HepG2 (cell line): Measurements from ENCODE around the gene CCDC192. TPM values are rescaled to one million over a fixed set of nuclear protein-coding genes. Genes with fewer than 3 reads are reported as not detected.

Experiments used
- ATAC-seq: fragments of 200-7000 bp; cut with Tn5 transposase; 3 replicates; pipeline ENCODE4 v1.9.1; 2020; ENCODE audit warnings: mild to moderate bottlenecking, moderate library complexity
- BruUV-seq: library from RNA; stranded (reverse); fragments of 400-500 nt; replicated peaks from 2 replicates; lab custom pipeline; 2021; lab: Mats Ljungman, UMichigan
- CTCF ChIA-PET: fragments of 300-600 bp; formaldehyde crosslinking; extraction: SDS; loops from one replicate; lab custom pipeline; 2021; ENCODE audit warnings: low total read pairs, inconsistent platforms, low intra/inter-chr PET ratio; lab: Yijun Ruan, JAX
- POLR2A ChIA-PET: fragments of 350-600 bp; sonication (Branson Sonifier 250); formaldehyde crosslinking; loops from one replicate; lab custom pipeline; 2020; ENCODE audit warnings: antibody characterized with exemption, inconsistent platforms; lab: Yijun Ruan, JAX
- DNase-seq: peaks from one replicate; pipeline ENCODE4 v3.0.0-alpha.2; 2015; ENCODE audit warnings: low spot score
- FAIRE-seq: peaks from 3 replicates; lab custom pipeline; 2011; peaks lifted over from hg19 to GRCh38; lab: Jason Lieb, UNC
- H2AFZ ChIP-seq: one replicate; pipeline ENCODE4 v1.6.1; 2011; ENCODE audit warnings: low read length, inconsistent platforms
- H3K27ac ChIP-seq: fragments of 300-600 bp; 3 replicates; pipeline ENCODE4 v1.8.0; 2011; ENCODE audit warnings: mixed run types, mild to moderate bottlenecking, mixed read lengths, low read length, inconsistent platforms; ENCODE audit not compliant: insufficient read depth; ENCODE audit errors: extremely low read length
- H3K27me3 ChIP-seq, 2 experiments: fragments of 200-600 bp in 1 of 2; 2 replicates in 1 of 2; 3 replicates in 1 of 2; pipeline versions ENCODE4 v1.6.0 to v1.8.0; 2011; ENCODE audit warnings: low read length in 2 of 2, mild to moderate bottlenecking in 2 of 2, moderate library complexity in 2 of 2, inconsistent platforms in 1 of 2; ENCODE audit not compliant: insufficient read depth in 2 of 2, control insufficient read depth in 1 of 2
- H3K36me3 ChIP-seq, 2 experiments: fragments of 200-600 bp in 1 of 2; replicated peaks in 1 of 2; 2 replicates in 1 of 2; 3 replicates in 1 of 2; pipeline versions ENCODE4 v1.5.1 to v1.8.0; 2011; ENCODE audit warnings: low read length in 2 of 2, inconsistent platforms in 1 of 2; ENCODE audit not compliant: insufficient read depth in 2 of 2, control insufficient read depth in 1 of 2
- H3K4me1 ChIP-seq: 2 replicates; pipeline ENCODE4 v1.5.1; 2012; ENCODE audit warnings: low read length, inconsistent platforms; ENCODE audit not compliant: insufficient read depth
- H3K4me2 ChIP-seq: 2 replicates; pipeline ENCODE4 v1.6.0; 2011; ENCODE audit warnings: low read depth, low read length, inconsistent platforms
- H3K4me3 ChIP-seq, 3 experiments: fragments of 200-600 bp in 1 of 3; sonication (generic), shearing (Covaris generic) in 1 of 3; replicated peaks in 1 of 3; 2 replicates each; pipeline ENCODE4 v1.5.1; 2011 to 2016; ENCODE audit warnings: low read length in 3 of 3, inconsistent platforms in 2 of 3, low read depth in 2 of 3, mild to moderate bottlenecking in 2 of 3, control low read depth in 1 of 3, mixed read lengths in 1 of 3; ENCODE audit not compliant: insufficient read depth in 1 of 3
- H3K79me2 ChIP-seq: one replicate; pipeline ENCODE4 v1.6.1; 2011; ENCODE audit warnings: low read length, inconsistent platforms; ENCODE audit not compliant: insufficient read depth
- H3K9ac ChIP-seq: 2 replicates; pipeline ENCODE4 v1.6.0; 2011; ENCODE audit warnings: mild to moderate bottlenecking, low read depth, low read length, inconsistent platforms; ENCODE audit not compliant: insufficient read depth
- H3K9me3 ChIP-seq: 2 replicates; pipeline ENCODE4 v1.5.1; 2012; ENCODE audit warnings: mild to moderate bottlenecking, low read length
- H4K20me1 ChIP-seq: 2 replicates; pipeline ENCODE4 v1.6.0; 2011; ENCODE audit warnings: inconsistent platforms, mild to moderate bottlenecking, low read length, moderate library complexity; ENCODE audit not compliant: insufficient read depth
- E2F5 ChIP-seq: sonication (generic); formaldehyde crosslinking; conservative IDR thresholded peaks from 2 replicates; pipeline ENCODE4 v1.4.0; 2020; ENCODE audit warnings: missing genetic modification reagents
- MLLT10 ChIP-seq: sonication (generic); formaldehyde crosslinking; IDR thresholded peaks from 2 replicates; pipeline ENCODE4 v1.4.0; 2020; ENCODE audit warnings: missing genetic modification reagents
- NFKBIZ ChIP-seq: IDR thresholded peaks from 2 replicates; pipeline ENCODE4 v1.6.1; 2018; ENCODE audit warnings: missing genetic modification reagents, missing compliant biosample characterization
- SRSF9 ChIP-seq: fragments of 200-400 bp; formaldehyde crosslinking; IDR thresholded peaks from 2 replicates; pipeline ENCODE4 v1.6.1; 2018; ENCODE audit warnings: borderline replicate concordance, mild to moderate bottlenecking, low read depth, low read length; ENCODE audit not compliant: insufficient read depth, poor library complexity, severe bottlenecking
- SRY ChIP-seq: sonication (generic); formaldehyde crosslinking; IDR thresholded peaks from 2 replicates; pipeline ENCODE4 v1.8.0; 2022; ENCODE audit warnings: mild to moderate bottlenecking, missing genetic modification reagents
- ZFYVE20 ChIP-seq: sonication (generic); formaldehyde crosslinking; IDR thresholded peaks from 2 replicates; pipeline ENCODE4 v1.8.0; 2023; ENCODE audit warnings: low read depth, mild to moderate bottlenecking, moderate library complexity, missing genetic modification reagents, borderline replicate concordance
- ZGPAT ChIP-seq: IDR thresholded peaks from 2 replicates; pipeline ENCODE4 v1.6.1; 2016; ENCODE audit warnings: mild to moderate bottlenecking
- ZNF235 ChIP-seq: sonication (generic); formaldehyde crosslinking; IDR thresholded peaks from 2 replicates; pipeline ENCODE4 v1.8.1; 2023; ENCODE audit warnings: mild to moderate bottlenecking, missing genetic modification reagents, borderline replicate concordance
- ZNF614 ChIP-seq: IDR thresholded peaks from 2 replicates; pipeline ENCODE4 v1.6.1; 2018; ENCODE audit warnings: missing biosample characterization, missing genetic modification reagents, inconsistent platforms, borderline replicate concordance
- WGBS: methylation state at CpG from one replicate; pipeline ENCODE4 v1.1.6; 2017; ENCODE audit warnings: low lambda C conversion rate; 5-methylcytosine and 5-hydroxymethylcytosine counted together
- in situ Hi-C: cut with HindIII; loops from 2 replicates; pipeline ENCODE4 v1.10.0; 2017; ENCODE audit warnings: low pct_unique_long_range_greater_than_20kb; ENCODE audit not compliant: extremely low pct_ligation_motif_present
- intact Hi-C: fragments of 100-400 bp; cut with micrococcal nuclease; formaldehyde crosslinking; loops from one replicate; pipeline ENCODE4 v1.10.0; 2022; ENCODE audit not compliant: unreplicated experiment
- polyA plus RNA-seq, 8 experiments: library from polyadenylated mRNA; depleted of rRNA in 3 of 8; stranded (reverse) in 7 of 8; unstranded in 1 of 8; fragments of >200 nt; fragmentation: Illumina TruSeq in 4 of 8; extraction: Trizol in 4 of 8; gene quantifications; 2 replicates each; pipeline versions ENCODE4 v1.2.1 to v1.2.3, GENCODE V29; 2011 to 2016; ENCODE audit warnings: low read depth in 4 of 8, missing spikeins in 1 of 8, mixed read lengths in 1 of 8; ENCODE audit not compliant: insufficient read depth in 1 of 8
- total RNA-seq, 5 experiments: library from RNA; depleted of rRNA; stranded (reverse); fragments of >200 nt; fragmentation: Illumina TruSeq; extraction: Trizol; gene quantifications; 2 replicates each; pipeline ENCODE4 v1.2.3, GENCODE V29; 2016; ENCODE audit warnings: low read depth in 1 of 5

CCDC192 gene
- total and polyA plus RNA-seq, 2 of the 13 experiments (the other 11 are each of a cell fraction or from before 2014, with no cell fraction given), result not detected

- Histone ChIP-seq H2AFZ (no peak overlapping the region), H3K4me2 (no peak overlapping the region), H3K4me3 (no peak overlapping the region), H3K36me3 (no peaks in the 10 kb centered on the region)
- no peak for DNase-seq
- WGBS, result 43% methylated on average over 2 of the region's 2 CpGs
- CTCF ChIA-PET, result no interaction called here
- in situ Hi-C loops, result no loop called here
- ATAC-seq, result no peak
- BruUV-seq, result no TSS peak
- TF ChIP-seq ZFYVE20 (no peak), SRY (no peak), MLLT10 (CRISPR knock-in tag) (no peak), ZGPAT (CRISPR knock-in tag) (no peak), ZNF235 (CRISPR knock-in tag) (no peak), SRSF9 (no peak), NFKBIZ (no peak), ZNF614 (CRISPR knock-in tag) (no peak), E2F5 (CRISPR knock-in tag) (no peak)
- TF ChIP-seq, all 625 proteins: peak for 0
- no peak overlapping the region for H3K9ac ChIP-seq
- intact Hi-C loops, result no loop called here
- POLR2A ChIA-PET, result no interaction called here
- no peak for FAIRE-seq
- H3K9me3 ChIP-seq, result no peaks in the 10 kb centered on the region
- H4K20me1 ChIP-seq, result no peaks in the 10 kb centered on the region
- no peaks in the 10 kb centered on the region for H3K79me2 ChIP-seq
- H3K27me3 ChIP-seq, result no peaks in the 10 kb centered on the region
- H3K27ac ChIP-seq, result no peak overlapping the region
- no peaks in the 10 kb centered on the region for H3K4me1 ChIP-seq
Observed at GRCh38 chr5:127970854-127971425, 267.7 kb downstream of the CCDC192 start.
